ENCODE results near the gene COL2A1. TPM values are rescaled to one million over a fixed set of nuclear protein-coding genes. Genes with fewer than 3 reads are reported as not detected.

COL2A1 gene
- total and polyA plus RNA-seq, 9 of the 15 experiments (the other 6 are each of a cell fraction or from before 2014, with no cell fraction given): 0.46 TPM; not detected in 8

DNA sequence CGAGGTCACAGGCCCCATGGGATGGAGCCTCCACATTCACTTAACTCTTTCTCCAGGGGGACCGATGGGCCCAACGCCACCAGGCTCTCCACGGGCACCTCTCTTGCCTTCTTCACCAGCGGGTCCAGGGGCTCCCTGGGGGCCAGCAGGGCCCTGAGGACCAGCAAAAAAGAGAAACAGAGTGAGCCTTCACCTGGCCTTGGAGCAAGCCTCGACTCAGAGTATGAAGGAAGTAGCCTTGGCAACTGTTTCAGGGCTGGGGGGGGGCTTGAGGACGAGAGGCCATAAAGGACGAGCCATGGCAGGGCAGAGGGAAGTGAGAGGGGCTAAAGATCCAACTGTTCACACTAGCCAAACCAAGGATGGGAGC, 18.0 kb downstream of the COL2A1 start:
- Histone ChIP-seq H3K9me3 (replicated peaks; ENCODE audit: control insufficient read depth, insufficient read depth, low read depth, low read length) (no peaks in the 10 kb centered on the region), H3K4me1 (replicated peaks in 1 of 2; ENCODE audit: control insufficient read depth in 2 of 2, insufficient read depth in 2 of 2, low read length in 2 of 2) (peaks cover 0 to 6% of the 10 kb centered on the region in 2 experiments; a peak in 2 of 5 replicates), H3K27ac (ENCODE audit: extremely low read depth, low read depth, low read length) (no peak overlapping the region), H3K9me1 (ENCODE audit: control insufficient read depth, insufficient read depth, low read length) (peaks cover 3% of the 10 kb centered on the region), H3K4me3 (no peak overlapping the region), H3K79me2 (ENCODE audit: control insufficient read depth, insufficient read depth, low read length) (no peaks in the 10 kb centered on the region), H3K4me2 (ENCODE audit: insufficient read depth, low read length) (no peak overlapping the region), H3K27me3 (ENCODE audit: control insufficient read depth in 2 of 2, insufficient read depth in 2 of 2, low read length in 2 of 2) (peaks cover 42 to 94% of the 10 kb centered on the region in 2 experiments), H4K20me1 (replicated peaks; ENCODE audit: control insufficient read depth, insufficient read depth, low read length) (peaks cover 6% of the 10 kb centered on the region; the same call in 1 of the 2 replicates), H3K36me3 (ENCODE audit: control insufficient read depth, insufficient read depth, low read length) (no peaks in the 10 kb centered on the region), H3K9ac (ENCODE audit: insufficient read depth in 1 of 2, low read depth in 2 of 2, low read length in 2 of 2) (no peak overlapping the region), H2AFZ (ENCODE audit: low read depth, low read length) (no peak overlapping the region)
- in situ Hi-C loops (cut with MboI) (no loop called here), intact Hi-C loops (cut with micrococcal nuclease) (no loop called here)
- WGBS (ENCODE audit: insufficient coverage, low coverage, missing lambda C conversion rate): under 1% methylated on average over 8 of the region's 8 CpGs
- ChIA-PET POLR2A (no interaction called here), CTCF (ENCODE audit: low intra/inter-chr PET ratio) (no interaction called here)
- DNase-seq (ENCODE audit: extremely low read depth in 1 of 4, low spot score in 3 of 4) (no peak), FAIRE-seq (no peak), ATAC-seq (no peak)
- no TSS peak for BruUV-seq (replicated peaks)
- TF ChIP-seq, protein P1, sequence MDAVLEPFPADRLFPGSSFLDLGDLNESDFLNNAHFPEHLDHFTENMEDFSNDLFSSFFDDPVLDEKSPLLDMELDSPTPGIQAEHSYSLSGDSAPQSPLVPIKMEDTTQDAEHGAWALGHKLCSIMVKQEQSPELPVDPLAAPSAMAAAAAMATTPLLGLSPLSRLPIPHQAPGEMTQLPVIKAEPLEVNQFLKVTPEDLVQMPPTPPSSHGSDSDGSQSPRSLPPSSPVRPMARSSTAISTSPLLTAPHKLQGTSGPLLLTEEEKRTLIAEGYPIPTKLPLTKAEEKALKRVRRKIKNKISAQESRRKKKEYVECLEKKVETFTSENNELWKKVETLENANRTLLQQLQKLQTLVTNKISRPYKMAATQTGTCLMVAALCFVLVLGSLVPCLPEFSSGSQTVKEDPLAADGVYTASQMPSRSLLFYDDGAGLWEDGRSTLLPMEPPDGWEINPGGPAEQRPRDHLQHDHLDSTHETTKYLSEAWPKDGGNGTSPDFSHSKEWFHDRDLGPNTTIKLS (IDR thresholded peaks at IDR 0.05; ENCODE audit: borderline replicate concordance, low read depth): no peak

DNA sequence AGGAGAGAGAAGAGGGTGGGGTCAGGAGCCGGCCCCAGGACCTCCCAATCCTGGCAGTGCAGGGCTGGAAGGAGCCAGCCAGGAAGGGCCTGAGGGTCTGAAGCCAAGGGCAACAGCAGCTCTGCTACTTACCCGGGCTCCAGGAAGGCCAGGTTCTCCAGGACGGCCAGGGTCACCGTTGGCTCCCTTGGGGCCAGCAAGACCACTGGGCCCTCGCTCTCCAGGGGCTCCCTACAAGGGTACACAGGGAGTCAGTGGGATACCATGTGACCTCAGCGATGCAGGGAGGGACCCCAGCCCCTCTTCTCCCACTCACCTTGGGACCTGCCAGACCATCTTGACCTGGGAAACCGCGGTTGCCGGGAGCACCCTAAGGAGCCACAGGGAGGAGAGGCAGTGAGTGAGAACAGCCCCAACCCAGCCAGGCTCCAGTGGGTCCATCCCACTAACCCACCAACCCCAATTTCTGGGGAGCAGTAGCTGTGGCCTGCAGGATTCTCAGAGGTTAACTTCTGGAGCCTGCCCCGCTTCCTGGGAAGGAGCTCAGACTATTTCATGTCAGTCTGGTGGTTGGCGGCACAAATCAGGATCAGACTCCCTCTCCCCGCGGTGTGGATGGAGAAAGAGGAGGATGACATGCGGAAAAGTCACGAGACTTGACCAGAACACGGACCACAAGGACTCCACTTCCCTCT, 18.5 kb downstream of the COL2A1 start:
- H3K9me3 ChIP-seq (replicated peaks; ENCODE audit: control insufficient read depth, insufficient read depth, low read depth, low read length): no peaks in the 10 kb centered on the region
- H3K4me2 ChIP-seq (ENCODE audit: insufficient read depth, low read length): no peak overlapping the region
- H3K27ac ChIP-seq (ENCODE audit: extremely low read depth, low read depth, low read length): no peak overlapping the region
- DNase-seq (ENCODE audit: extremely low read depth in 1 of 4, low spot score in 3 of 4): no peak
- no peak for FAIRE-seq
- no peaks in the 10 kb centered on the region for H3K36me3 ChIP-seq (ENCODE audit: control insufficient read depth, insufficient read depth, low read length)
- ChIA-PET CTCF (ENCODE audit: low intra/inter-chr PET ratio) (no interaction called here), POLR2A (no interaction called here)
- H3K79me2 ChIP-seq (ENCODE audit: control insufficient read depth, insufficient read depth, low read length): no peaks in the 10 kb centered on the region
- H3K9me1 ChIP-seq (ENCODE audit: control insufficient read depth, insufficient read depth, low read length): peaks cover 3% of the 10 kb centered on the region
- H2AFZ ChIP-seq (ENCODE audit: low read depth, low read length): no peak overlapping the region
- 8% methylated on average over 14 of the region's 16 CpGs for WGBS (ENCODE audit: insufficient coverage, low coverage, missing lambda C conversion rate)
- ATAC-seq: no peak
- peaks cover 42 to 94% of the 10 kb centered on the region in 2 experiments for H3K27me3 ChIP-seq (ENCODE audit: control insufficient read depth in 2 of 2, insufficient read depth in 2 of 2, low read length in 2 of 2)
- in situ Hi-C loops (cut with MboI) (no loop called here), intact Hi-C loops (cut with micrococcal nuclease) (no loop called here)
- H4K20me1 ChIP-seq (replicated peaks; ENCODE audit: control insufficient read depth, insufficient read depth, low read length): peaks cover 6% of the 10 kb centered on the region; the same call in 1 of the 2 replicates
- no peak overlapping the region for H3K4me3 ChIP-seq
- peak overlapping the region in 1 of 2 experiments; percentile 26; a peak in 1 of 4 replicates for H3K9ac ChIP-seq (ENCODE audit: insufficient read depth in 1 of 2, low read depth in 2 of 2, low read length in 2 of 2)
- peaks cover 0 to 11% of the 10 kb centered on the region in 2 experiments; a peak in 2 of 5 replicates for H3K4me1 ChIP-seq (replicated peaks in 1 of 2; ENCODE audit: control insufficient read depth in 2 of 2, insufficient read depth in 2 of 2, low read length in 2 of 2)
- BruUV-seq (replicated peaks): no TSS peak
- TF ChIP-seq ZEB2 (IDR thresholded peaks at IDR 0.05) (no peak), ZNF12 (CRISPR knock-in tag; IDR thresholded peaks at IDR 0.05) (no peak), NFE2 (IDR thresholded peaks at IDR 0.05; ENCODE audit: low read depth) (no peak), ZNF589 (CRISPR knock-in tag; IDR thresholded peaks at IDR 0.05; ENCODE audit: low read depth) (no peak), ZNF316 (IDR thresholded peaks at IDR 0.05) (no peak), SRSF1 (IDR thresholded peaks at IDR 0.05; ENCODE audit: low read depth, low read length) (no peak), ZNF133 (CRISPR knock-in tag; IDR thresholded peaks at IDR 0.05) (no peak), SRSF7 (optimal IDR thresholded peaks at IDR 0.05; ENCODE audit: low read depth, low read length) (no peak), ZNF644 (tag; IDR thresholded peaks at IDR 0.05; ENCODE audit: low read depth) (no peak), PYGO2 (tag; IDR thresholded peaks at IDR 0.05) (no peak), ETV5 (CRISPR knock-in tag; IDR thresholded peaks at IDR 0.05; ENCODE audit: low read depth) (no peak)
- TF ChIP-seq, protein P2, sequence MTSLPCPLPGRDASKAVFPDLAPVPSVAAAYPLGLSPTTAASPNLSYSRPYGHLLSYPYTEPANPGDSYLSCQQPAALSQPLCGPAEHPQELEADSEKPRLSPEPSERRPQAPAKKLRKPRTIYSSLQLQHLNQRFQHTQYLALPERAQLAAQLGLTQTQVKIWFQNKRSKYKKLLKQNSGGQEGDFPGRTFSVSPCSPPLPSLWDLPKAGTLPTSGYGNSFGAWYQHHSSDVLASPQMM (CRISPR knock-in tag; IDR thresholded peaks at IDR 0.05): no peak
- TF ChIP-seq, protein P3, sequence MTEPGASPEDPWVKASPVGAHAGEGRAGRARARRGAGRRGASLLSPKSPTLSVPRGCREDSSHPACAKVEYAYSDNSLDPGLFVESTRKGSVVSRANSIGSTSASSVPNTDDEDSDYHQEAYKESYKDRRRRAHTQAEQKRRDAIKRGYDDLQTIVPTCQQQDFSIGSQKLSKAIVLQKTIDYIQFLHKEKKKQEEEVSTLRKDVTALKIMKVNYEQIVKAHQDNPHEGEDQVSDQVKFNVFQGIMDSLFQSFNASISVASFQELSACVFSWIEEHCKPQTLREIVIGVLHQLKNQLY (CRISPR knock-in tag; conservative IDR thresholded peaks at IDR 0.05): no peak
